NB4 (cell line): ENCODE measurements around the gene STK38L.

Experiments
- CTCF ChIP-seq: IDR thresholded peaks from one replicate; pipeline ENCODE4 v1.5.1; 2012; ENCODE audit warnings: low read depth, low read length
- POLR2A ChIP-seq: IDR thresholded peaks from 2 replicates; pipeline ENCODE4 v1.6.1; 2011; ENCODE audit warnings: mild to moderate bottlenecking; ENCODE audit not compliant: insufficient read length; ENCODE audit errors: extremely low read depth

DNA sequence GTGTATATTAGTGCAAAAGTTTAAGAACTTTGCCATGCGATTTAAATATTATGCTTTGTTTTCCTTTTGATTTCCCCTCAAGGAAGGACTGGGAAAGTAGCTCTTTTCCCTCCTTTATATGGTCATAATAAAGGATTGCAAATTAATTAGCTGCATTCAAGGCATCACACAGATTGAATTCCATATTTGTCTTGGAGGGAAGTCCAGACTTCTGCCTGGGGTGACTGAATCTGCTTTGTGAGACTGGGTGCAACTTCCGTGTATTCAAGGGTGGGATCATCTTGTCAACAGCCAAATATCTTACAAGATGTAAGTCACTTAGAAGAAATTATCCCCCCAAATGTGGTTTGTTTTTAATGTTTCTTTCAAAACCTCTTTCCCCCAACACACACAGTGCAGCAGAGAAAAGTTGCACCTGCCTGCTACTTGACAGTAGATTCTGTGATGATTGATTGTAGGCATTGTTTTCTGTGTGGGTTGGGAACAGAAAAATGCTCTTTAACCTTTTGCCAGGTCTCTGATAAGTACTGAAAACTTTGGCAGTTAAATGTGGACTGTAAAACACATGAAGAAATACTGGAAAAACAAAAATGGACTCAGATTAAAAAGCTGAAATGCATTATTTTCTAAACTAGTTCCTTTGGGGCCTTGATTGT lies 28.4 kb downstream of the STK38L start:
- TF ChIP-seq POLR2A (no peak), CTCF (no peak)
